ENCODE results near the gene BBLN. TPM values are rescaled to one million over a fixed set of nuclear protein-coding genes. Genes with fewer than 3 reads are reported as not detected.

BBLN gene
- total RNA-seq, 1 experiment from 2014 or later = 70.4 TPM

DNA sequence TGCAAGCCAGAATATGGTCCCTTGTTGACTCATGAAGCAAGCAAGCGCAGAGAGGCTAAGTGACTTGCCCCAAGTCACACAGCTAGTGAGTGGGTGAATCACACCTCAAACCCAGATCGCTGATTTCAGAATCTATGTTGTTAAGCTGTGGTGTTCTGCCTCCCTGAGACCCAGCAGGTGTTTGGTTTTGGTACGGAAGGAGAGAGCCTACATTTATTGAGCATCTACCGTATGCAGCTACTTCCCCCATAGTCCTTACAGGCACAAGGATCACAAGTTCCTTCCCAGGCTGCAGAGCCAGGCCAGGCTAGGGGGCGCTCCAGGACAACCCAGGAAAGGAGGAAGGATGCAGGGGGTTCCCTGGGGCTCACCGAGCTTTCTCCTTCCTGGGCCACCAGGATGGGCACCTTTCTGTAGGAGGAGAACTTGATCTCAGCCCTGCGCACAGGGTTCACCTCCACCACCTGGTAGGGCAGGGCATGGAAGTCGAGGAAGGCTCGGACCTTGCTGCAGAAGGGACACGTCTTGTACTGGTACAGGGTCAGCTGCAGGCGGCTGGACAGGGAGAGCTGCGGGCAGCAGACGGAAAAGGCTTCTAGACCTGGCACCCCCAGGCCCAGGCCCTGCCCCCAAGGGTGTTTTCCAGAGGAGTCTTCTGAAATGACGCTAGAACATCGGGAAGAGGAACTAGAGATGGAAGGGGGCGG lies 35.0 kb upstream of the BBLN start:
- Mint-ChIP-seq H3K27me3 (ENCODE audit: insufficient read depth, unreplicated experiment) (no peaks in the 10 kb centered on the region), H3K4me1 (ENCODE audit: insufficient read depth, unreplicated experiment) (peaks cover 23% of the 10 kb centered on the region), H3K9me3 (ENCODE audit: unreplicated experiment) (no peaks in the 10 kb centered on the region), H3K36me3 (ENCODE audit: insufficient read depth, unreplicated experiment) (peaks cover 18% of the 10 kb centered on the region), H3K27ac (ENCODE audit: low read depth, unreplicated experiment) (peak overlapping the region; percentile 27), H3K4me3 (ENCODE audit: unreplicated experiment) (peak overlapping the region; percentile 84)
- intact Hi-C loops (cut with micrococcal nuclease) = loop anchor here (5.0 kb wide), 1 partner anchor 67 kb away; the partner anchor contains the start of gene CIZ1
- peak; percentile 70 for DNase-seq (ENCODE audit: unreplicated experiment)
- CTCF ChIA-PET = interaction anchor here (0.6 to 2.4 kb wide), 8 partner anchors 8 to 184 kb away, joined by 3 to 18 read pairs (median 4); no protein-coding TSS in a partner anchor
- no TSS peak for BruUV-seq (replicated peaks)
- peak; percentile 53 for TF ChIP-seq CTCF (IDR thresholded peaks at IDR 0.05; ENCODE audit: unreplicated experiment)
- POLR2A ChIA-PET = interaction anchor here (0.5 to 1.3 kb wide), 2 partner anchors 69 to 693 kb away, joined by 4 read pairs; partner anchors contain the start of gene ENDOG

DNA sequence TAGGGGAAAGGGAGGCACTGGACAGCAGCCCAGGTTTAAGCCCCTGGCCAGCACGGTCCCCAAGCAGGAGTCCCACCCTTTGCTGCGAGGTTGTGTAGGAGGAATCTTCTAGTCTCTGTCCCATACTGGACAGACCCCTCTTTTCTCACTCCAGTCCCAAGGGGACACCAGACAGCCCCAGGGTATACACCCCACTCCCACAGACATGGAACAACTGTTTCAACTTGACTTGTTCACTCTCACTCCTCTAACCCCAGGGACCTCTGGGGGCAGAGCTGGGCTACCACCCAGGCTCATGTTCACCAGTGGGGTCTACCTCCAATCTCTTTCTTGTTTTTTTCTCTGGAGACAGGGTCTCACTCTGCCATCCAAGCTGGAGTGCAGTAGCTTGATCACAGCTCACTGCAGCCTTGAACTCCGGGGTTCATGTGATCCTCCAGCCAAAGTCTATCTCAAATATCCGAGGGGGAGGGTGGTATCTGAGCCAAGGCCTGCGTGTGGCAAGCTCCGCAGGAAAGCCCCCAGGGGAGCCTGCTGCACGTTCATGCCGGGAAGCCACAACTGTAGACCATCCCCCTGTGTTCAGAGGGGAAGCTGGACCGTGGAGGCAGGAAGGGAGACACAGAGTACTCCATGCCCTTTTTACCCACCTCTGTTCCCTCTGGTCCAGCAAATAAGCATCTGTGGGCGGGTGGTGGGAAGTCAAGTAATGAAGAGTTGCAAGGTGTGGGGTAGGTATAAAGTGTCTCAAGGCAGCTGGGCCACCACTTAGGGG lies 34.3 kb upstream of the BBLN start:
- no peaks in the 10 kb centered on the region for H3K27me3 Mint-ChIP-seq (ENCODE audit: insufficient read depth, unreplicated experiment)
- H3K27ac Mint-ChIP-seq (ENCODE audit: low read depth, unreplicated experiment) = peak overlapping the region; percentile 27
- ChIA-PET POLR2A (interaction anchor here (0.5 to 1.3 kb wide), 4 partner anchors 42 to 693 kb away, joined by 3 to 4 read pairs (median 4); partner anchors contain the start of genes ENDOG, NAIF1 and SLC25A25), CTCF (interaction anchor here (0.7 to 2.4 kb wide), 7 partner anchors 9 to 162 kb away, joined by 3 to 18 read pairs (median 4); no protein-coding TSS in a partner anchor)
- H3K4me1 Mint-ChIP-seq (ENCODE audit: insufficient read depth, unreplicated experiment) = peaks cover 23% of the 10 kb centered on the region
- intact Hi-C loops (cut with micrococcal nuclease) = loop anchor here (5.0 kb wide), 1 partner anchor 67 kb away; the partner anchor contains the start of gene CIZ1
- BruUV-seq (replicated peaks) = no TSS peak
- peak overlapping the region; percentile 84 for H3K4me3 Mint-ChIP-seq (ENCODE audit: unreplicated experiment)
- H3K9me3 Mint-ChIP-seq (ENCODE audit: unreplicated experiment) = no peaks in the 10 kb centered on the region
- DNase-seq (ENCODE audit: unreplicated experiment) = no peak
- TF ChIP-seq CTCF (IDR thresholded peaks at IDR 0.05; ENCODE audit: unreplicated experiment) = no peak
- peaks cover 18% of the 10 kb centered on the region for H3K36me3 Mint-ChIP-seq (ENCODE audit: insufficient read depth, unreplicated experiment)

- peak; percentile 86 for DNase-seq (ENCODE audit: unreplicated experiment)
- peaks cover 17% of the 10 kb centered on the region for H3K36me3 Mint-ChIP-seq (ENCODE audit: insufficient read depth, unreplicated experiment)
- POLR2A ChIA-PET = interaction anchor here (1.0 to 1.8 kb wide), 3 partner anchors 10 to 34 kb away, joined by 3 to 6 read pairs (median 5); no protein-coding TSS in a partner anchor
- H3K27me3 Mint-ChIP-seq (ENCODE audit: insufficient read depth, unreplicated experiment) = peaks cover 2% of the 10 kb centered on the region
- H3K27ac Mint-ChIP-seq (ENCODE audit: low read depth, unreplicated experiment) = peak within 1 kb of the TSS; percentile 97
- no peaks in the 10 kb centered on the region for H3K9me3 Mint-ChIP-seq (ENCODE audit: unreplicated experiment)
- peaks cover 23% of the 10 kb centered on the region for H3K4me1 Mint-ChIP-seq (ENCODE audit: insufficient read depth, unreplicated experiment)
- intact Hi-C loops (cut with micrococcal nuclease) = loop anchor here (5.0 kb wide), 1 partner anchor 65 kb away; the partner anchor contains the start of gene CIZ1
- no TSS peak for BruUV-seq (replicated peaks)
- no peak for TF ChIP-seq CTCF (IDR thresholded peaks at IDR 0.05; ENCODE audit: unreplicated experiment)
- peak within 1 kb of the TSS; percentile 84 for H3K4me3 Mint-ChIP-seq (ENCODE audit: unreplicated experiment)
- CTCF ChIA-PET = interaction anchor here (2.4 kb wide), 1 partner anchor 11 kb away, joined by 18 read pairs; no protein-coding TSS in a partner anchor
Measured at GRCh38 chr9:128127568-128127989, 32.5 kb upstream of the BBLN start, which contains the start of gene PTGES2. PTGES2 (minus strand) TSS chr9:128127729; CDS start chr9:128127717, 12 bp downstream.

All from MCF 10A (cell line).